SKM-1 treated with dmso at 0.1 percent for 144 hours (cell line): ENCODE data around the gene CACNA2D1.
"Not testable (repeated sequence)": the region's sequence is repeated elsewhere in the genome, so short reads cannot be mapped to it uniquely, and the experiment has no call there.

ENCODE experiments used
- DNase-seq: peaks from one replicate; lab custom pipeline; 2025; ENCODE audit not compliant: unreplicated experiment; lab: John Stamatoyannopoulos, UW

The CACNA2D1 gene

DNA sequence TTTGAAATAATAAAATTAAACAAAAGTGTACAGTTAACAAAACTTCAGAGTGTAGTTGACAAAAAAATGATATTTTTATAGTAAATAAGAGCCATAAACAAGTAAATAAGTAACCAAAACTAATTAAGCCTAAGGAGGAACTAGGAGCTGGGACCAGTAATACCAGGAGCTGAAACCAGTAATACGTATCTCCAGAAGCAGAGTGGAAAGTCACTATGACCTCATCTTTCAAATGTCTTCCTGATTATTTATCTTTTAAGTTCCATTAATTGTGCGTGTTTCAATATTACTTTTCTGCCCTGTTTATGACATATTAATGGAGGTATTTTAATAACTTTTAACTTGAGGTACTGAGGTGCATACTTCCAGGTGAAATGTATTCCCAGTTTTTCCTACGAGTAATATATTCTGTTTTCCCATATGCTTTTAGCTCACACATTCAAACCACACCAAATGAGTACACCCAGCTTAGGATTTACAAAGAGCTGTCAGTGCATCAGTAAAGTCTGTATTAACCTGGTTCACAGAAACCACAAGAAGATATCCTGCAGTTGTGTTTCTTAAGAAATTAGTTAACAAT is 390.0 kb downstream of the CACNA2D1 start:
- no peak for DNase-seq

- DNase-seq = no peak
These were observed 392.0 kb downstream of the CACNA2D1 start for GRCh38 chr7:82051601-82052000.

DNA sequence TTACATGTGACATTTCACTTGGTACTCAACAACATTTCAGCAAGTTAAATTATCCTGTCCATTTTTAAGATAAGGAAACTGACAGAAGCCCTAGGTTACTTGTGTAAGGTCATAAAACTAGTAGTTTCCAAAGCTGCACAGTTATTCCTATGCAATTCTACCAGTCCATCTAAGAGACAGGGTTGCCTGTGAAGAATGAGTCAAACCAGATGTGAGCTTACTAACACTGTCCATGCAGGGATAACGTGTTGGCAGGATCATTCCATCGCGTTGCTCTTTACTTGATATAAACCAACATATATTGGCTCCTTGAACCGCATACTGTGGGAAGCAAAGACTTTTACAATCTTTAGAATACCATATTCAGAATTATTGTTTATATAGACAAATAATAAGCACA is 392.8 kb downstream of the CACNA2D1 start:
- DNase-seq = no peak

- no peak for DNase-seq
These were observed 393.6 kb downstream of the CACNA2D1 start for GRCh38 chr7:82049891-82050533.

- no peak for DNase-seq
These were observed 394.1 kb downstream of the CACNA2D1 start for GRCh38 chr7:82049442-82049841.

- DNase-seq = peak; percentile 39
These were observed 399.0 kb downstream of the CACNA2D1 start for GRCh38 chr7:82044497-82045080.

- DNase-seq = no peak
These were observed 404.0 kb downstream of the CACNA2D1 start for GRCh38 chr7:82039621-82040020.

DNA sequence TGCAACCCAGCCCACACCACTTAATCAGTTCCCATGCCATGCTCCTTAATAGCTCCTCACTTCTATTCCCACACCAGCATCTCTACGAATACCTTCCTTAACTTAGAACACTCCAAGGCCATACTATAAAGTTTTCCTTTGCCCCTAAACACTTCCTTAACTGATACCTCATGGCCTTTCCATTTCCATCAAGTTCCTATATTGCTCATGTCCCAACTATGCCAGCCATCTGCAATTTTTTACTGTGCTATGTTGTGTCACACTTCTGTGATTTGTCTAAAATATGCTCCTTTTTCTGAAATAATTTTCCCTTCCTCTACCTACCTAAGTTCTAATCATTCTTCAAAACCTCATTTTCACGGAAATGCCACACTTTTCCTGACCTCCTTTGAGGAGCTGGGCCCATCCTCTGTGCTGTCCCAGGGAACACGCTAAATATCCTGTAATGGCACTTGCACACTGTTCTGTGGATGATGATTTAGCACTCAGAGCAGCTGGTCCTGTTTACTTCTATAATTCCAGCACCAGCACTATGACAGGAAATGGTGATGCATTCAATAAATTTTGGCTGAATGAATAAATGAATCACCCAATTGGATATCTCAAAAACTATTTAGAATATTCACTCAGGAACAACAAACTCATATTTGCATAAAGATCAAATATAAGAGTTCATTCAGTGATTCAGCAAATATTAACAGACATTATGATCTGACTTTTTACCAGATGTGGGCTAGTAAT is 407.3 kb downstream of the CACNA2D1 start:
- DNase-seq = no peak

GRCh38 chr7:82035456-82035855 is 408.1 kb downstream of the CACNA2D1 start:
- DNase-seq = no peak

DNA sequence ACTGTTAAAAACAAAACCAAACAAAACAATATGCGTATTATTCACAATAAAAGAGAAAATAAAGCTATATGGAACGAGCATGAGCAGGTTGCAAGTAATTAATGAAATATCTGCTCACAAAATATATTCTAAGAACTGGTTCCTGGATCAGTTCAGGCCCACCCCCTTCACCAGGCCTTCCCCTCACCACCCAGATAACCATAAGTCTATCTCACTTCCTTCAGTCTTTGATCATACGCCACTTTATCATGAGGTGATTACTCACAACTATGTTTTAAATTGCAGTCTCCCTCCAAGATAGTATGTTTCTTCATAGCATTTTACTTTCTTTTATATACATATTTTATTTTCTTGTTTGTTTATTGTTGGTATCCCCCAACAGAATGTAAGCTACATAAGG is 410.7 kb downstream of the CACNA2D1 start:
- DNase-seq = no peak

DNA sequence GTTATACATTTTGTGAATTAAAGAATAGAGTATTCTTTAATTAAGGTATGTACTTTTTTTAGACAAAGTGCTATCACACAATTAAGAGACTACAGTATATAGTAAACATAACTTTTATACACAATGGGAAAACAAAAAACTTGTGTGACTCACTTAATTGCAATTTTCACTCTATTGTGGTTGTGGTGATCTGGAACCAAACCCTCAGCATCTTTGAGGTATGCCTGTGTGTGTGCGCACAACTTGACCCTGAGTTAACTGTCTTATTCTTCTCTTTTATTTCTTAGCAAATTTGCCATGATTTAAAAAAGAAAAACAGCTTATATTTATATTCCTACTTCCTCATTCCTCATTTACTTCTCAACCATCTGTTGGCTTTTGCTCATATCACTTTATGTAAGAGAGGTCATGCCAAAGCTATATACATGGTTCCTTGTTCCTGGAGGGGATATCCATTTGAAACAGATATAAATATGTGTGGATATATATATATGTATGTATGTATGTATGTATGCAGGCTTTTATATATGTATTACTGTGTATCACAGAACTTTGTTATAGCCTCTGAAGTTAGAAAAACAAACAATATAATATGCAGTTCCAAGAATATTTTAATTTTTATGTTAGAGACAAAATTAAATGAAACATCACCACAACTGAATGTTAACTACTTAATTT is 414.2 kb downstream of the CACNA2D1 start:
- DNase-seq = no peak

GRCh38 chr7:82028097-82028496 is 415.5 kb downstream of the CACNA2D1 start:
- DNase-seq = no peak

GRCh38 chr7:82021713-82022112 is 421.9 kb downstream of the CACNA2D1 start:
- DNase-seq = no peak

- DNase-seq = no peak
These were observed 422.5 kb downstream of the CACNA2D1 start for GRCh38 chr7:82021036-82021435.

DNA sequence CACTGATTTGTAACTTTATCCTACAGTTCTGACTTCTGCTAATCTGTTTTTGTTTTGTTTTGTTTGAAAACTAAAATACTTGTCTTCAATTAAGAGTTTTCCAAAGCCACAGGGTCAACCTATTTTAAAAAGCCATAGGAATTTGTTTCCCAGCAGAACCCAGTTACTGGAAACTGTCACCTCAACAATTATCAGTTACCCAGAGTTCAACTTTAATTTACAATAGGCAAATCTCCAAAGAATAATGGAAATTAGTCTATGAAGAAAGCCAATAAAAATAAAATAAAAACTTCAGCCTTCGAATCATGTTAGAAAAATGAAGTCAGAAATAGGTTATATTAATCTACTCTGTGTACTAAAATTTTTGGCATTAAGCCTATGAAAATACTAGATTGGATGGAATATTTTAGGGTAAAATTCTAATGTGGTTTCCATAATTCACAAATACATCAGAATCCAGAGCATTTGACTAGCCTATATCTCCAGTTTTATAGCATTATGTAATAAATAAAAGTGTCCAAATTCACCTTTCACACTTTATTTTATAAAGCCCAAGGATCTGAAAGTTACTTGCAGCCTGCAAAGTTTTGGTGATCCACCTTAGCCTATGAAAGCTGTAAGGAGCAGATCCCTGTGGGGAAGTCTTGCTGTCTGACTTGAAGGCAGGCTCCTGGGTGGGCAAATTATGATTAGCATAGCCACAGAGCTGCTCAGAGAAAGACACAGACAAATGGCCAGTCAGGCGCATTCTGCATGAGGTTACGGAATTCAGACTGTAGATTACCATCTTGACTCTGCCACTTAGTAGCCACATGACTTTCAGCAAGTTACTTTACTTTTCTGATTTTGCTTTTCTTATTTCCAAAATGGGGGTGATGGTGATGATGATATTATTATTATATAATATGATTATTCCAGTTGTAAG is 423.8 kb downstream of the CACNA2D1 start:
- DNase-seq = no peak

DNA sequence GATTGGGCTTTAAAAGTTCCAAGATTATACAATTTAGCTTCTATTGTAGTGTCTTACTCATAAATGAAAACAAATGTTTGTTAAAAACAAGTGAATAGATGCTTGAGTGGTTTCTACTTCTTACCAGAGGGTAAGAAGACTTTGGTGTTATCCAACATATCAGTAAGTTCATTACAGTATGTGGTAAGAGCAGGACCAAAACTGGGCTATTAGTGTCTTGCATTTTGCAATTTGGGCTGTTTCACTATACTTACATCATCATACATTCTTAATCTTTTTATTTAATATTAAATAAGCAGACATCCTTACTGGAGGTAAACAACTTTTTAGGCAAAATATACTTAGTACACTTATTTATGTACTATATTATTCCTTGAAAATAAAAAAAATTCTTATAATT is 425.4 kb downstream of the CACNA2D1 start:
- no peak for DNase-seq

DNA sequence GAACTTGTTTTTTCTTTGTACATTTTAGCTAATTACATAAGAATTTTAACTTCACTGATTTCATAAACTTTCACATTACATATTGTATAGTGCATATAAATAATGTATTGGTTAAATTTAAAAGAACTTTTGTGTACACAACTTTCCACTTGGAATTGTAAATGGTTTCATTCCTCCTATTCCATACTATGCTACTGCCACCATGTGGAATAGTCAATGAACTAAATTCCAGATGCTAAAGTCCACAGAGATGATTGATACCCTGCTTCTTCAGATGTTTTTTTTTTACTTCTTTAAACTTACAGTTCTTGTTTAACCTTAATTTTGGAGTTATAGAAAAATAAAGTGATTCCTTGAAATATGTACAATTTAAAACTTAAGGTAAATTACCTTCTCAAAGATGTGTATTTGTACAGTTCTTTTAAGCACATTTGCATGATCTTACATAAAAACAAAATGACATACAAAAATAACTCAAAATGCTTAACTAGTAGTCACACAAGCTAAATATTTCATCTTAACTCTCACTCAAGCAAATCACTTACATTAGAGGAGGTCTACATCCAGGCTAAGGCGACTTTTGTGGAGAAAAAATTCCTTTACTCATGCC is 426.1 kb downstream of the CACNA2D1 start:
- DNase-seq = no peak

- DNase-seq = no peak
These were observed 427.8 kb downstream of the CACNA2D1 start for GRCh38 chr7:82015751-82016150.

GRCh38 chr7:82014574-82014973 is 429.0 kb downstream of the CACNA2D1 start:
- not testable (repeated sequence) for DNase-seq

GRCh38 chr7:82012453-82012852 is 431.1 kb downstream of the CACNA2D1 start:
- DNase-seq = no peak
